ENCODE measurements around the gene ZNF586.

- TF ChIP-seq POLR2AphosphoS5 (IDR thresholded peaks at IDR 0.05), result no peak
- TF ChIP-seq POLR2A (IDR thresholded peaks at IDR 0.05), result no peak
- no peak for TF ChIP-seq CTCF (IDR thresholded peaks at IDR 0.05)
- no peak for TF ChIP-seq EP300 (IDR thresholded peaks at IDR 0.05)
Measured at GRCh38 chr19:57778336-57778735, 8.9 kb downstream of the ZNF586 start.
